Thyroid gland (tissue), 4 donors: ENCODE measurements around the gene GATAD1. TPM values are rescaled to one million over a fixed set of nuclear protein-coding genes. Genes with fewer than 3 reads are reported as not detected.

Experiments
- DNase-seq, 2 donors: peaks; one replicate each; pipeline ENCODE4 v3.0.0-alpha.2; 2019
- H3K27ac ChIP-seq, 3 donors: fragments of 200-600 bp; sonication (generic); 1 replicate in 2 of 3; 2 replicates in 1 of 3; pipeline ENCODE4 v1.5.1; 2016 to 2019; ENCODE audit warnings: mild to moderate bottlenecking in 1 of 3, moderate library complexity in 1 of 3
- H3K27me3 ChIP-seq: fragments of 200-600 bp; sonication (generic); one replicate; pipeline ENCODE4 v1.5.1; 2019
- H3K36me3 ChIP-seq, 2 donors: fragments of 200-600 bp; sonication (generic); one replicate each; pipeline ENCODE4 v1.5.1; 2016 to 2019
- H3K4me1 ChIP-seq, 2 donors: fragments of 200-600 bp; sonication (generic); one replicate each; pipeline ENCODE4 v1.5.1; 2017 to 2019
- H3K4me3 ChIP-seq, 3 donors: fragments of 200-600 bp; sonication (generic); replicated peaks in 1 of 3; 1 replicate in 2 of 3; 2 replicates in 1 of 3; pipeline ENCODE4 v1.5.1; 2016; ENCODE audit warnings: mild to moderate bottlenecking in 1 of 3
- H3K9me3 ChIP-seq: fragments of 200-600 bp; sonication (generic); one replicate; pipeline ENCODE4 v1.5.1; 2017
- POLR2A ChIP-seq, 2 donors: fragments of 450-650 bp; IDR thresholded peaks; one replicate each; pipeline ENCODE4 v1.6.1; 2017; ENCODE audit warnings: antibody characterized with exemption in 2 of 2, mild to moderate bottlenecking in 2 of 2, moderate library complexity in 1 of 2
- WGBS, 2 donors: methylation state at CpG; one replicate each; pipeline ENCODE4 v1.1.5; 2017; 5-methylcytosine and 5-hydroxymethylcytosine counted together
- intact Hi-C: fragments of 100-400 bp; cut with DNase I; formaldehyde crosslinking; loops from one replicate; pipeline ENCODE4 v1.15.1; 2023
- total RNA-seq, 4 donors: library from RNA; depleted of rRNA; stranded (reverse); fragments of >200 nt; gene quantifications; one replicate each; pipeline ENCODE4 v1.2.3, GENCODE V29; 2016
- TF ChIP-seq, protein P1 (sequence below), 6 experiments: fragments of 200-600 bp in 3 of 6; fragments of 450-650 bp in 3 of 6; sonication (generic) in 3 of 6; IDR thresholded peaks; one replicate each; pipeline ENCODE4 v1.5.1; 2016 to 2019; ENCODE audit warnings: antibody characterized with exemption in 6 of 6, mild to moderate bottlenecking in 2 of 6, inconsistent platforms in 1 of 6, moderate library complexity in 1 of 6

Gene GATAD1
- total RNA-seq, 4 donors from 2014 or later = 46.1 to 99.0 (median 63.1) TPM

DNA sequence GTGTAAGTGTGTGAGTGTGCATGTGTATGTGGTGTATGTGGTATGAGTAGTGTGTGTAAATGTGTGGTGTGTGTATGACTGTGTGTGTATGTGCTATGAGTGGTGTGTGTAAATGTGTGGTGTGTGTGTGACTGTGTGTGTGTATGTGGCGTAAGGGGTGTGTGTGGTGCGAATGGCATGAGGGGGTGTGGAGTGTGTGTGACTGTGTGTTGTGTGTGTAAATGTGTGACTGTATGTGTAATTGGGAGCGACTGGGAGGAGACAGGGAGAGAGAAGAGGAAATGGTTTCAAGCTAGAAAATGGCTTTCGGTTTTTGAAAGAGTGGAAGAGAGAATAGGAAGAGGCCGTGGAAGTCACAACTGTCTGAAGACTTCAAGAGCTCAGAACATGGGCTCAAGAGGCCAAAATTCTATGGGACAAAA, 23.6 kb upstream of the GATAD1 start:
- Histone ChIP-seq H3K4me1 (peaks cover 12 to 19% of the 10 kb centered on the region in 2 donors), H3K36me3 (no peaks in the 10 kb centered on the region), H3K27ac (peak overlapping the region in 1 of 3 donors; percentile 2), H3K9me3 (no peaks in the 10 kb centered on the region), H3K27me3 (no peaks in the 10 kb centered on the region), H3K4me3 (no peak overlapping the region)
- intact Hi-C loops = no loop called here
- WGBS, 2 donors = 79 to 81% methylated on average over 5 of the region's 5 CpGs
- no peak for DNase-seq
- no peak for TF ChIP-seq POLR2A (IDR thresholded peaks at IDR 0.05)
- TF ChIP-seq, protein P1, sequence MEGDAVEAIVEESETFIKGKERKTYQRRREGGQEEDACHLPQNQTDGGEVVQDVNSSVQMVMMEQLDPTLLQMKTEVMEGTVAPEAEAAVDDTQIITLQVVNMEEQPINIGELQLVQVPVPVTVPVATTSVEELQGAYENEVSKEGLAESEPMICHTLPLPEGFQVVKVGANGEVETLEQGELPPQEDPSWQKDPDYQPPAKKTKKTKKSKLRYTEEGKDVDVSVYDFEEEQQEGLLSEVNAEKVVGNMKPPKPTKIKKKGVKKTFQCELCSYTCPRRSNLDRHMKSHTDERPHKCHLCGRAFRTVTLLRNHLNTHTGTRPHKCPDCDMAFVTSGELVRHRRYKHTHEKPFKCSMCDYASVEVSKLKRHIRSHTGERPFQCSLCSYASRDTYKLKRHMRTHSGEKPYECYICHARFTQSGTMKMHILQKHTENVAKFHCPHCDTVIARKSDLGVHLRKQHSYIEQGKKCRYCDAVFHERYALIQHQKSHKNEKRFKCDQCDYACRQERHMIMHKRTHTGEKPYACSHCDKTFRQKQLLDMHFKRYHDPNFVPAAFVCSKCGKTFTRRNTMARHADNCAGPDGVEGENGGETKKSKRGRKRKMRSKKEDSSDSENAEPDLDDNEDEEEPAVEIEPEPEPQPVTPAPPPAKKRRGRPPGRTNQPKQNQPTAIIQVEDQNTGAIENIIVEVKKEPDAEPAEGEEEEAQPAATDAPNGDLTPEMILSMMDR (IDR thresholded peaks at IDR 0.05) = no peak

GRCh38 chr7:92425311-92425947, 21.9 kb upstream of the GATAD1 start:
- Histone ChIP-seq H3K9me3 (no peaks in the 10 kb centered on the region), H3K27me3 (no peaks in the 10 kb centered on the region), H3K4me1 (peaks cover 12 to 19% of the 10 kb centered on the region in 2 donors), H3K27ac (no peak overlapping the region), H3K36me3 (no peaks in the 10 kb centered on the region), H3K4me3 (no peak overlapping the region)
- 46 to 51% methylated on average over 19 to 20 of the region's 20 CpGs for WGBS, 2 donors
- no peak for DNase-seq
- intact Hi-C loops = no loop called here
- TF ChIP-seq POLR2A (IDR thresholded peaks at IDR 0.05) = no peak
- TF ChIP-seq, protein P1 (IDR thresholded peaks at IDR 0.05) = no peak

GRCh38 chr7:92427193-92427592, 20.1 kb upstream of the GATAD1 start:
- H3K4me3 ChIP-seq = no peak overlapping the region
- TF ChIP-seq POLR2A (IDR thresholded peaks at IDR 0.05) = no peak
- TF ChIP-seq, protein P1 (IDR thresholded peaks at IDR 0.05) = no peak
- no peak overlapping the region for H3K27ac ChIP-seq
- no peaks in the 10 kb centered on the region for H3K9me3 ChIP-seq
- no peak for DNase-seq
- 91 to 95% methylated on average over 3 of the region's 3 CpGs for WGBS, 2 donors
- H3K36me3 ChIP-seq = no peaks in the 10 kb centered on the region
- no peaks in the 10 kb centered on the region for H3K27me3 ChIP-seq
- intact Hi-C loops = no loop called here
- peaks cover 0 to 4% of the 10 kb centered on the region in 2 donors for H3K4me1 ChIP-seq

- Histone ChIP-seq H3K4me1 (no peaks in the 10 kb centered on the region), H3K36me3 (no peaks in the 10 kb centered on the region), H3K27me3 (no peaks in the 10 kb centered on the region), H3K4me3 (no peak overlapping the region), H3K27ac (no peak overlapping the region), H3K9me3 (no peaks in the 10 kb centered on the region)
- no peak for TF ChIP-seq POLR2A (IDR thresholded peaks at IDR 0.05)
- TF ChIP-seq, protein P1 (IDR thresholded peaks at IDR 0.05) = no peak
- intact Hi-C loops = no loop called here
- no peak for DNase-seq
- WGBS, 2 donors = 93% methylated on average over 3 of the region's 3 CpGs
These were observed 14.9 kb upstream of the GATAD1 start for GRCh38 chr7:92432299-92432946.

- 96 to 97% methylated on average over 8 of the region's 8 CpGs for WGBS, 2 donors
- no peaks in the 10 kb centered on the region for H3K27me3 ChIP-seq
- TF ChIP-seq, protein P1 (IDR thresholded peaks at IDR 0.05) = no peak
- TF ChIP-seq POLR2A (IDR thresholded peaks at IDR 0.05) = no peak
- H3K9me3 ChIP-seq = no peaks in the 10 kb centered on the region
- H3K27ac ChIP-seq = no peak overlapping the region
- no peaks in the 10 kb centered on the region for H3K4me1 ChIP-seq
- H3K4me3 ChIP-seq = no peak overlapping the region
- DNase-seq = no peak
- H3K36me3 ChIP-seq = no peaks in the 10 kb centered on the region
- intact Hi-C loops = no loop called here
These were observed 14.3 kb upstream of the GATAD1 start for GRCh38 chr7:92433019-92433418.
